GM12878 (cell line): ENCODE measurements around the gene ELP4. TPM values are rescaled to one million over a fixed set of nuclear protein-coding genes. Genes with fewer than 3 reads are reported as not detected.

Experiments used
- ATAC-seq: fragments of 200-7000 bp; cut with Tn5 transposase; 3 replicates; pipeline ENCODE4 v1.9.1; 2020; ENCODE audit warnings: mild to moderate bottlenecking, moderate library complexity
- BruUV-seq: library from RNA; stranded (reverse); fragments of 400-500 nt; replicated peaks from 2 replicates; lab custom pipeline; 2021; lab: Mats Ljungman, UMichigan
- CTCF ChIA-PET: fragments of 300-600 bp; sonication (Branson Sonifier 250); formaldehyde crosslinking; extraction: SDS; loops from one replicate; lab custom pipeline; 2021; ENCODE audit warnings: inconsistent platforms; lab: Yijun Ruan, JAX
- POLR2A ChIA-PET: fragments of 350-600 bp; formaldehyde crosslinking; extraction: SDS; loops from one replicate; lab custom pipeline; 2021; ENCODE audit warnings: inconsistent platforms; lab: Charles Lee
- RAD21 ChIA-PET: fragments of 300-600 bp; sonication (Branson Sonifier 250); formaldehyde crosslinking; loops from one replicate; lab custom pipeline; 2023; ENCODE audit warnings: antibody characterized with exemption; ENCODE audit not compliant: unreplicated experiment; lab: Charles Lee
- SMC1A ChIA-PET: fragments of 300-600 bp; sonication (Branson Sonifier 250); formaldehyde crosslinking; loops from one replicate; lab custom pipeline; 2023; ENCODE audit not compliant: unreplicated experiment, uncharacterized antibody; lab: Charles Lee
- DNase-seq: peaks from one replicate; pipeline ENCODE4 v3.0.0-alpha.2; 2011; ENCODE audit warnings: low read depth, low spot score
- FAIRE-seq: peaks from 3 replicates; lab custom pipeline; 2011; peaks lifted over from hg19 to GRCh38; lab: Jason Lieb, UNC
- H2AFZ ChIP-seq: 2 replicates; pipeline ENCODE4 v1.6.0; 2011; ENCODE audit warnings: low read depth, low read length, control low read depth; ENCODE audit not compliant: control insufficient read depth
- H3K27ac ChIP-seq: 2 replicates; pipeline ENCODE4 v1.5.1; 2011; ENCODE audit warnings: control low read depth; ENCODE audit not compliant: control insufficient read depth, insufficient read depth
- H3K27me3 ChIP-seq, 2 experiments: replicated peaks in 1 of 2; 2 replicates each; pipeline versions ENCODE4 v1.6.0 to v1.6.1; 2011; ENCODE audit warnings: low read length in 1 of 2; ENCODE audit not compliant: control insufficient read depth in 2 of 2, insufficient read depth in 2 of 2
- H3K36me3 ChIP-seq, 2 experiments: 2 replicates each; pipeline ENCODE4 v1.5.1; 2011; ENCODE audit warnings: low read length in 1 of 2; ENCODE audit not compliant: control insufficient read depth in 2 of 2, insufficient read depth in 2 of 2
- H3K4me1 ChIP-seq: 2 replicates; pipeline ENCODE4 v1.6.1; 2011; ENCODE audit warnings: mild to moderate bottlenecking, low read length, moderate library complexity, mixed read lengths; ENCODE audit not compliant: control insufficient read depth, insufficient read depth
- H3K4me2 ChIP-seq: 2 replicates; pipeline ENCODE4 v1.6.0; 2011; ENCODE audit warnings: control low read depth; ENCODE audit not compliant: control insufficient read depth, insufficient read depth
- H3K4me3 ChIP-seq: fragments of 200-600 bp; sonication (generic); 2 replicates; pipeline ENCODE4 v1.5.1; 2016
- H3K79me2 ChIP-seq: 2 replicates; pipeline ENCODE4 v1.6.0; 2011; ENCODE audit warnings: low read length; ENCODE audit not compliant: control insufficient read depth, insufficient read depth
- H3K9ac ChIP-seq: 2 replicates; pipeline ENCODE4 v1.8.0; 2011; ENCODE audit warnings: low read length, control low read depth, mixed read lengths; ENCODE audit not compliant: control insufficient read depth, insufficient read depth
- H3K9me3 ChIP-seq: replicated peaks from 3 replicates; pipeline ENCODE4 v1.5.1; 2011; ENCODE audit warnings: mild to moderate bottlenecking, low read length; ENCODE audit not compliant: control insufficient read depth, insufficient read depth
- H4K20me1 ChIP-seq: 2 replicates; pipeline ENCODE4 v1.6.0; 2011; ENCODE audit not compliant: control insufficient read depth, insufficient read depth
- ASH2L ChIP-seq: fragments of 300-600, 200-600 bp; sonication (generic); IDR thresholded peaks from 2 replicates; pipeline ENCODE4 v1.6.1; 2017; ENCODE audit warnings: low read depth, mild to moderate bottlenecking, borderline replicate concordance
- CHD1 ChIP-seq: IDR thresholded peaks from 2 replicates; pipeline ENCODE4 v1.6.1; 2012; ENCODE audit warnings: low read depth, low read length, improper control_type of control experiment
- FOS ChIP-seq: IDR thresholded peaks from 3 replicates; pipeline ENCODE4 v1.6.1; 2011; ENCODE audit warnings: borderline replicate concordance; ENCODE audit not compliant: insufficient read length; ENCODE audit errors: extremely low read depth
- IRF5 ChIP-seq: fragments of 450-650 bp; IDR thresholded peaks from 2 replicates; pipeline ENCODE4 v1.6.1; 2017; ENCODE audit warnings: borderline replicate concordance
- JUND ChIP-seq: IDR thresholded peaks from 2 replicates; pipeline ENCODE4 v1.6.1; 2012; ENCODE audit warnings: low read depth, mild to moderate bottlenecking, low read length, improper control_type of control experiment, moderate library complexity
- NFIC ChIP-seq: IDR thresholded peaks from 2 replicates; pipeline ENCODE4 v1.6.1; 2012; ENCODE audit warnings: low read depth, mild to moderate bottlenecking, inconsistent platforms, low read length, moderate library complexity
- NFYA ChIP-seq: IDR thresholded peaks from 2 replicates; pipeline ENCODE4 v1.6.1; 2011; ENCODE audit warnings: low read depth, mild to moderate bottlenecking, low read length, improper control_type of control experiment, borderline replicate concordance
- SIN3A ChIP-seq: IDR thresholded peaks from 2 replicates; pipeline ENCODE4 v1.6.1; 2012; ENCODE audit warnings: low read depth, low read length, improper control_type of control experiment
- SMARCA5 ChIP-seq: fragments of 450-650 bp; IDR thresholded peaks from 2 replicates; pipeline ENCODE4 v1.6.1; 2017; ENCODE audit warnings: mild to moderate bottlenecking
- STAT3 ChIP-seq: IDR thresholded peaks from 2 replicates; pipeline ENCODE4 v1.6.1; 2011; ENCODE audit warnings: low read depth, low read length, improper control_type of control experiment
- TCF12 ChIP-seq: IDR thresholded peaks from 2 replicates; pipeline ENCODE4 v1.6.1; 2011; ENCODE audit warnings: low read depth, mild to moderate bottlenecking, low read length
- TCF7 ChIP-seq: IDR thresholded peaks from 2 replicates; pipeline ENCODE4 v1.6.1; 2014; ENCODE audit warnings: antibody characterized with exemption, borderline replicate concordance
- WGBS: methylation state at CpG from one replicate; pipeline ENCODE4 v1.1.6; 2016; ENCODE audit warnings: low lambda C conversion rate; ENCODE audit not compliant: insufficient replicate concordance, insufficient coverage; ENCODE audit errors: missing lambda C conversion rate; 5-methylcytosine and 5-hydroxymethylcytosine counted together
- in situ Hi-C: fragments of 300-500 bp; cut with MboI; formaldehyde crosslinking; loops from 9 replicates; pipeline ENCODE4 v1.14.3; 2018; ENCODE audit warnings: mixed read lengths
- intact Hi-C: fragments of 100-400 bp; cut with micrococcal nuclease; formaldehyde crosslinking; loops from one replicate; pipeline ENCODE4 v1.14.2; 2022; ENCODE audit not compliant: unreplicated experiment
- polyA plus RNA-seq, 11 experiments: library from polyadenylated mRNA; depleted of rRNA in 4 of 11; unstranded in 6 of 11; stranded (reverse) in 5 of 11; fragments of >200 nt; fragmentation: Nextera tagmentation in 4 of 11; fragmentation: Illumina TruSeq in 1 of 11; extraction: Ambion mirVana in 4 of 11; extraction: Trizol in 1 of 11; gene quantifications; 1 replicate in 1 of 11; 2 replicates in 10 of 11; pipeline versions ENCODE4 v1.2.1 to v1.2.3, GENCODE V29; 2011 to 2016; ENCODE audit warnings: inconsistent platforms in 2 of 11, missing spikeins in 2 of 11, low read depth in 1 of 11
- total RNA-seq, 4 experiments: library from RNA; depleted of rRNA in 3 of 4; stranded (reverse); fragments of >200 nt in 3 of 4; fragmentation: Illumina TruSeq in 1 of 4; extraction: Trizol in 1 of 4; gene quantifications; 2 replicates each; pipeline versions ENCODE4 v1.2.1 to v1.2.3, GENCODE V29; 2013 to 2021
- TF ChIP-seq, protein P1 (sequence below): IDR thresholded peaks from 2 replicates; pipeline ENCODE4 v1.6.1; 2011; ENCODE audit warnings: mild to moderate bottlenecking, low read depth, low read length, moderate library complexity; ENCODE audit not compliant: insufficient replicate concordance

Gene ELP4
- total and polyA plus RNA-seq, 10 of the 15 experiments (the other 5 are each of a cell fraction or from before 2014, with no cell fraction given): 17.7 to 36.1 (median 27.0) TPM

GRCh38 chr11:31646216-31646615 is 136.6 kb downstream of the ELP4 start (continued):
- TF ChIP-seq, protein P1, sequence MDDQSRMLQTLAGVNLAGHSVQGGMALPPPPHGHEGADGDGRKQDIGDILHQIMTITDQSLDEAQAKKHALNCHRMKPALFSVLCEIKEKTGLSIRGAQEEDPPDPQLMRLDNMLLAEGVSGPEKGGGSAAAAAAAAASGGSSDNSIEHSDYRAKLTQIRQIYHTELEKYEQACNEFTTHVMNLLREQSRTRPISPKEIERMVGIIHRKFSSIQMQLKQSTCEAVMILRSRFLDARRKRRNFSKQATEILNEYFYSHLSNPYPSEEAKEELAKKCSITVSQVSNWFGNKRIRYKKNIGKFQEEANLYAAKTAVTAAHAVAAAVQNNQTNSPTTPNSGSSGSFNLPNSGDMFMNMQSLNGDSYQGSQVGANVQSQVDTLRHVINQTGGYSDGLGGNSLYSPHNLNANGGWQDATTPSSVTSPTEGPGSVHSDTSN: no peak
- TF ChIP-seq JUND (no peak), TCF12 (no peak), IRF5 (no peak)

GRCh38 chr11:31649129-31649966 is 139.8 kb downstream of the ELP4 start:
- BruUV-seq: no TSS peak
- peaks cover 14% of the 10 kb centered on the region for H3K4me1 ChIP-seq
- TF ChIP-seq NFIC (no peak), TCF7 (no peak), ASH2L (no peak), CHD1 (no peak), NFYA (no peak), JUND (no peak), STAT3 (no peak), SIN3A (no peak), FOS (no peak), SMARCA5 (no peak)
- TF ChIP-seq, all 136 proteins: peak for 0
- no peak overlapping the region for H2AFZ ChIP-seq
- no peaks in the 10 kb centered on the region for H3K27me3 ChIP-seq
- no peaks in the 10 kb centered on the region for H3K9me3 ChIP-seq
- ChIA-PET RAD21 (interaction anchor here (0.8 to 1.5 kb wide), 2 partner anchors 293 to 309 kb away, joined by 3 to 7 read pairs; no protein-coding TSS in a partner anchor), SMC1A (interaction anchor here (1.1 to 3.1 kb wide), 3 partner anchors 9 to 34 kb away, joined by 3 to 31 read pairs (median 3); no protein-coding TSS in a partner anchor), CTCF (interaction anchor here (0.5 to 3.9 kb wide), 6 partner anchors 9 to 526 kb away, joined by 3 to 44 read pairs (median 6); no protein-coding TSS in a partner anchor), POLR2A (interaction anchor here (1.8 kb wide), 1 partner anchor 11 kb away, joined by 4 read pairs; no protein-coding TSS in a partner anchor)
- H3K9ac ChIP-seq: no peak overlapping the region
- ATAC-seq (no peak), FAIRE-seq (peak; percentile 47), DNase-seq (no peak)
- 97% methylated on average over 6 of the region's 6 CpGs for WGBS
- no peaks in the 10 kb centered on the region for H3K79me2 ChIP-seq
- no peaks in the 10 kb centered on the region for H4K20me1 ChIP-seq
- H3K4me2 ChIP-seq: no peak overlapping the region
- in situ Hi-C loops: no loop called here
- no peak overlapping the region for H3K4me3 ChIP-seq
- no peaks in the 10 kb centered on the region for H3K36me3 ChIP-seq
- intact Hi-C loops: loop anchor here (10.0 kb wide), 2 partner anchors 155 to 525 kb away; no protein-coding TSS in a partner anchor
- no peak overlapping the region for H3K27ac ChIP-seq
